KMS-11 (cell line): ENCODE data around the gene IDI2.

Source experiments
- H2AFZ ChIP-seq: fragments of 200-600 bp; sonication (generic); 2 replicates; pipeline ENCODE4 v1.6.1; 2016; ENCODE audit warnings: antibody characterized with exemption, mixed run types, low read depth
- H3K27ac ChIP-seq: fragments of 200-600 bp; sonication (generic); 2 replicates; pipeline ENCODE4 v1.6.1; 2016; ENCODE audit warnings: mild to moderate bottlenecking, mixed run types
- H3K27me3 ChIP-seq: fragments of 200-600 bp; sonication (generic); 2 replicates; pipeline ENCODE4 v1.6.1; 2017; ENCODE audit warnings: mild to moderate bottlenecking, low read depth, mixed run types, moderate library complexity; ENCODE audit not compliant: insufficient read depth
- H3K36me3 ChIP-seq: fragments of 200-600 bp; sonication (generic); 2 replicates; pipeline ENCODE4 v1.6.1; 2017; ENCODE audit warnings: mild to moderate bottlenecking, mixed run types; ENCODE audit not compliant: insufficient read depth
- H3K4me1 ChIP-seq: fragments of 200-600 bp; sonication (generic); 2 replicates; pipeline ENCODE4 v1.6.1; 2016; ENCODE audit warnings: mild to moderate bottlenecking, low read depth, mixed run types; ENCODE audit not compliant: poor library complexity, severe bottlenecking
- H3K4me2 ChIP-seq: fragments of 200-600 bp; sonication (generic); 2 replicates; pipeline ENCODE4 v1.7.0; 2016; ENCODE audit warnings: mild to moderate bottlenecking, mixed run types
- H3K4me3 ChIP-seq: fragments of 200-600 bp; sonication (generic); IDR thresholded peaks from 2 replicates; pipeline ENCODE4 v1.6.1; 2017; ENCODE audit warnings: low read depth, low read length, mixed read lengths; ENCODE audit not compliant: insufficient read depth
- H3K79me2 ChIP-seq: fragments of 200-600 bp; sonication (generic); 2 replicates; pipeline ENCODE4 v1.6.1; 2016; ENCODE audit warnings: low read depth, mixed run types; ENCODE audit not compliant: insufficient read depth
- H3K9ac ChIP-seq: fragments of 200-600 bp; sonication (generic); 2 replicates; pipeline ENCODE4 v1.6.1; 2016; ENCODE audit warnings: mild to moderate bottlenecking, mixed run types
- H4K20me1 ChIP-seq: fragments of 200-600 bp; sonication (generic); 2 replicates; pipeline ENCODE4 v1.6.1; 2016; ENCODE audit warnings: mild to moderate bottlenecking, mixed run types; ENCODE audit not compliant: insufficient read depth
- TF ChIP-seq, protein P1 (sequence below): fragments of 200-600 bp; sonication (generic); conservative IDR thresholded peaks from 2 replicates; pipeline ENCODE4 v1.6.1; 2017; ENCODE audit warnings: low read depth, mild to moderate bottlenecking, antibody characterized with exemption, low read length, moderate library complexity, mixed read lengths

The IDI2 gene

DNA sequence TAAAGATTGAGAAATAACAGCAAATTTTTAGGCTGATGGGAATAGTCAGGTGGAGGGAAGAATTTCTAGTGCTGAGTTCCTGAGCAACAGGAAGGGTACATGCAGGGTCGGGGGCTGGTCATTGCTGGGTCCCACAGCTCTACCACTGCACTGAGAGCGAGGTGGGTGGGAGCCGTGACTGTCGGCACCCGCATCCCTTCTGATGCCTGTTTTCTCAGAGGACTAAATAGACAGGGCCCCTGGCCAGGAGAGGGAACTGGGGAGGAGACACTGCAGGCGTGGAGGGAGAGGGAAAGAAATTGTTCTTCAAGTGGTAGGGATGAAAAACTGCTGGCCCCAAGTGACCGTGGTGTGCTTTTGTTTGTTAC lies 30.1 kb downstream of the IDI2 start:
- TF ChIP-seq, protein P1, sequence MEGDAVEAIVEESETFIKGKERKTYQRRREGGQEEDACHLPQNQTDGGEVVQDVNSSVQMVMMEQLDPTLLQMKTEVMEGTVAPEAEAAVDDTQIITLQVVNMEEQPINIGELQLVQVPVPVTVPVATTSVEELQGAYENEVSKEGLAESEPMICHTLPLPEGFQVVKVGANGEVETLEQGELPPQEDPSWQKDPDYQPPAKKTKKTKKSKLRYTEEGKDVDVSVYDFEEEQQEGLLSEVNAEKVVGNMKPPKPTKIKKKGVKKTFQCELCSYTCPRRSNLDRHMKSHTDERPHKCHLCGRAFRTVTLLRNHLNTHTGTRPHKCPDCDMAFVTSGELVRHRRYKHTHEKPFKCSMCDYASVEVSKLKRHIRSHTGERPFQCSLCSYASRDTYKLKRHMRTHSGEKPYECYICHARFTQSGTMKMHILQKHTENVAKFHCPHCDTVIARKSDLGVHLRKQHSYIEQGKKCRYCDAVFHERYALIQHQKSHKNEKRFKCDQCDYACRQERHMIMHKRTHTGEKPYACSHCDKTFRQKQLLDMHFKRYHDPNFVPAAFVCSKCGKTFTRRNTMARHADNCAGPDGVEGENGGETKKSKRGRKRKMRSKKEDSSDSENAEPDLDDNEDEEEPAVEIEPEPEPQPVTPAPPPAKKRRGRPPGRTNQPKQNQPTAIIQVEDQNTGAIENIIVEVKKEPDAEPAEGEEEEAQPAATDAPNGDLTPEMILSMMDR = no peak
- H3K9ac ChIP-seq = no peak overlapping the region
- H3K4me2 ChIP-seq = no peak overlapping the region
- H2AFZ ChIP-seq = no peak overlapping the region
- peaks cover 69% of the 10 kb centered on the region for H3K36me3 ChIP-seq
- H3K27me3 ChIP-seq = no peaks in the 10 kb centered on the region
- H4K20me1 ChIP-seq = peaks cover 13% of the 10 kb centered on the region; the same call in 1 of the 2 replicates
- H3K4me3 ChIP-seq = no peak overlapping the region
- H3K4me1 ChIP-seq = no peaks in the 10 kb centered on the region
- H3K79me2 ChIP-seq = peaks cover 73% of the 10 kb centered on the region
- H3K27ac ChIP-seq = no peak overlapping the region

DNA sequence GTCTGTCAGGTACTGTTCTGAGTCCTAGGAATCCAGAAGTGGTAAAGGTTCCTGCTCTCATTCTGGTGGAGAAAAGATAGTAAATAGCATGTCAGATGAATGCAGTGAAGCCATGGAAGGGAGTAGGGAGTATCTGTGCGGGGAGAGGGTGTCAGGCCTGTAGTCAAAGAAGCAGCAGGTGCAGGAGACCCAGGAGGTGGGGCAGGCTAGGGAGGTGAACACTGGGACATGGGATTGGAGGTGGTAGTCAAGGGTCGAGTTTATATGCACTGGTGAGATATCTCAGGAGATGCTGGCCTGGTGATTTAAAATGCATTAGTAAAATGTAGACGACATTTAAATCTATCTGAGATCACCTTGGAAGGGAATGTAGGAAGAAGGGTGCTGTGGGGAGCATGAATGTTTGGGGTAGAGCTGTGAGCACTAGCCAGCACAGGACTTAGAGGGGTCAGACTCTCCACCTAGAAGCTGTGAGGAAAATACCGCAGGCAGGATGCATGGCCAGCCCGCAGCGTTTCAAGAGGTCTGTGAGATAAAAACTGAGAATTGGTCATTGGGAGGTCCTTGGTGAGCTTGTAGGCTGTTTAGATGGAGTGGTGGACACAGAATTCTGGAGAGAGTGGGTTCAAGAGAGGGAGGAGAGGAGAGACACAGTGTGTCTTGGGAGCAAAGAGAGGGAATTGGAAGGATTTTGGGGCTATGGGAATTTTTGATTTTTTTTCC lies 30.7 kb downstream of the IDI2 start:
- H3K27me3 ChIP-seq = no peaks in the 10 kb centered on the region
- no peak overlapping the region for H2AFZ ChIP-seq
- TF ChIP-seq, protein P1 = no peak
- H3K79me2 ChIP-seq = peaks cover 78% of the 10 kb centered on the region
- peaks cover 64% of the 10 kb centered on the region for H3K36me3 ChIP-seq
- no peak overlapping the region for H3K27ac ChIP-seq
- H4K20me1 ChIP-seq = peaks cover 13% of the 10 kb centered on the region; the same call in 1 of the 2 replicates
- no peak overlapping the region for H3K4me2 ChIP-seq
- H3K4me3 ChIP-seq = no peak overlapping the region
- no peaks in the 10 kb centered on the region for H3K4me1 ChIP-seq
- no peak overlapping the region for H3K9ac ChIP-seq

DNA sequence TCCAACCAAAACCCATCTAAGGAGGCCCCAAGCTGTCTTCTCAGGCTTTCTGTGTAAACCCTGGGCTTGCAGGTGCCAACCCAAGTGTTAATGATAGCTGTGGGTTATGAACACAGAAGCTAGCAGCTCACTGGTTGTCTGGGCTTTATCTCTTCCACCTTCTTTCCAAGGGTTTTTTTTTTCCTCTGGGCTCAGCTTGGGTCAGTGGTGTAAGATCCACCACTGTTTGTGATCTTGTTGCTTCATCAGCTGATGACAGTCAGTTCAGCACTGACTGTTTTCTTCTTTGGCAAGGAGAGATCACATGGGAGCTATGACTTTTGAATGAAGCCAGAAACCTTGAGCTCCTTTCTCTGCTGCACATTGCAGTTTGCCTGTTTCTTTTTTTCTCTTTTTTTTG lies 32.8 kb downstream of the IDI2 start:
- no peaks in the 10 kb centered on the region for H3K27me3 ChIP-seq
- peaks cover 13% of the 10 kb centered on the region; the same call in 1 of the 2 replicates for H4K20me1 ChIP-seq
- no peak overlapping the region for H3K9ac ChIP-seq
- peaks cover 51% of the 10 kb centered on the region for H3K36me3 ChIP-seq
- TF ChIP-seq, protein P1 = no peak
- H3K4me3 ChIP-seq = no peak overlapping the region
- H2AFZ ChIP-seq = no peak overlapping the region
- H3K4me2 ChIP-seq = no peak overlapping the region
- H3K4me1 ChIP-seq = peaks cover 9% of the 10 kb centered on the region
- peaks cover 84% of the 10 kb centered on the region for H3K79me2 ChIP-seq
- no peak overlapping the region for H3K27ac ChIP-seq

DNA sequence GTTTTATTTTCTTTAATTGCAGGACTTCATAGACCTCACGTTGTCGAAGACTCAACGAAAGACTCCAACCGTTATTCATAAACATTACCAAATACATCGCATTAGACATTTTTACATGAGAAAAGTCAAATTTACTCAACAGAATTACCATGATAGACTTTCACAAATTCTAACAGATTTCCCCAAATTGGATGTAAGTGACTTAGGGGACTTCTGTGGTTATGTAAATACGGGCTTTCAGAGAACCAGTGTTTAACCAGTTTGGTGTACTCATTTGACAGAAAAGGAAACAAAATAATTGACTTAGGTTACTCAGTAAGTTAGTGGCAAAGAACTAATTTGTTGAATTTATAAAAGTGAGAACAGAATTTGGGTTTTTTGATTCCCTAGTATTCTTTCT lies 33.2 kb downstream of the IDI2 start:
- H3K27me3 ChIP-seq = no peaks in the 10 kb centered on the region
- peaks cover 50% of the 10 kb centered on the region for H3K36me3 ChIP-seq
- no peak overlapping the region for H3K27ac ChIP-seq
- no peak overlapping the region for H3K4me2 ChIP-seq
- peaks cover 10% of the 10 kb centered on the region for H3K4me1 ChIP-seq
- TF ChIP-seq, protein P1 = no peak
- no peak overlapping the region for H3K4me3 ChIP-seq
- H2AFZ ChIP-seq = no peak overlapping the region
- H4K20me1 ChIP-seq = peaks cover 13% of the 10 kb centered on the region; the same call in 1 of the 2 replicates
- H3K9ac ChIP-seq = no peak overlapping the region
- H3K79me2 ChIP-seq = peaks cover 88% of the 10 kb centered on the region
